GM23338 (cell line): Measurements from ENCODE around the gene CNOT1. TPM values are rescaled to one million over a fixed set of nuclear protein-coding genes. Genes with fewer than 3 reads are reported as not detected.

Source experiments
- ATAC-seq: fragments of 200-7000 bp; cut with Tn5 transposase; 3 replicates; pipeline ENCODE4 v1.9.1; 2020
- DNase-seq: peaks from one replicate; pipeline ENCODE4 v3.0.0-alpha.2; 2015; ENCODE audit warnings: low spot score
- H2AFZ ChIP-seq: fragments of 200-600 bp; sonication (generic); 2 replicates; pipeline ENCODE4 v1.8.0; 2016; ENCODE audit warnings: antibody characterized with exemption, mild to moderate bottlenecking, moderate library complexity
- H3F3A ChIP-seq: fragments of 200-600 bp; sonication (generic); replicated peaks from 2 replicates; pipeline ENCODE4 v1.8.0; 2017; ENCODE audit warnings: antibody characterized with exemption, mixed run types, low read depth
- H3K27ac ChIP-seq: fragments of 200-600 bp; sonication (generic); 2 replicates; pipeline ENCODE4 v1.6.1; 2016; ENCODE audit warnings: low read depth
- H3K27me3 ChIP-seq: fragments of 200-600 bp; sonication (generic); 2 replicates; pipeline ENCODE4 v1.8.0; 2016; ENCODE audit warnings: mild to moderate bottlenecking, mixed run types, moderate library complexity; ENCODE audit not compliant: insufficient read depth
- H3K36me3 ChIP-seq: fragments of 200-600 bp; sonication (generic); 2 replicates; pipeline ENCODE4 v1.8.0; 2016; ENCODE audit warnings: mild to moderate bottlenecking; ENCODE audit not compliant: insufficient read depth
- H3K4me1 ChIP-seq: fragments of 200-600 bp; sonication (generic); 2 replicates; pipeline ENCODE4 v1.8.0; 2016; ENCODE audit warnings: mild to moderate bottlenecking, moderate library complexity; ENCODE audit not compliant: insufficient read depth
- H3K4me2 ChIP-seq: fragments of 200-600 bp; sonication (generic); 2 replicates; pipeline ENCODE4 v1.7.1; 2017; ENCODE audit warnings: mixed run types
- H3K4me3 ChIP-seq: fragments of 200-600 bp; sonication (generic); 2 replicates; pipeline ENCODE4 v1.6.1; 2016; ENCODE audit warnings: mixed run types
- H3K79me2 ChIP-seq: fragments of 200-600 bp; sonication (generic); replicated peaks from 2 replicates; pipeline ENCODE4 v1.8.0; 2017; ENCODE audit warnings: mild to moderate bottlenecking; ENCODE audit not compliant: insufficient read depth
- H3K9me2 ChIP-seq: fragments of 200-600 bp; sonication (generic); 2 replicates; pipeline ENCODE4 v1.8.0; 2017; ENCODE audit not compliant: insufficient read depth
- H4K20me1 ChIP-seq: fragments of 200-600 bp; sonication (generic); replicated peaks from 2 replicates; pipeline ENCODE4 v1.8.0; 2017; ENCODE audit warnings: mild to moderate bottlenecking; ENCODE audit not compliant: insufficient read depth
- H3K27ac Mint-ChIP-seq: 2 replicates; pipeline ENCODE4 v1.8.0; 2020; ENCODE audit warnings: inconsistent platforms, mild to moderate bottlenecking, moderate library complexity, mixed read lengths
- H3K27me3 Mint-ChIP-seq: 3 replicates; pipeline ENCODE4 v1.8.0; 2022; ENCODE audit warnings: low read depth, mild to moderate bottlenecking, moderate library complexity, mixed read lengths, inconsistent platforms; ENCODE audit not compliant: insufficient read depth, poor library complexity
- H3K36me3 Mint-ChIP-seq: 3 replicates; pipeline ENCODE4 v1.8.0; 2021; ENCODE audit warnings: low read depth, mild to moderate bottlenecking, inconsistent platforms, moderate library complexity, mixed read lengths
- H3K4me1 Mint-ChIP-seq: 3 replicates; pipeline ENCODE4 v1.8.0; 2020; ENCODE audit warnings: mild to moderate bottlenecking, inconsistent platforms, mixed read lengths
- H3K4me3 Mint-ChIP-seq: 3 replicates; pipeline ENCODE4 v1.8.0; 2021; ENCODE audit warnings: moderate library complexity, mild to moderate bottlenecking, inconsistent platforms, mixed read lengths
- H3K9me3 Mint-ChIP-seq: 3 replicates; pipeline ENCODE4 v1.8.0; 2020; ENCODE audit warnings: moderate library complexity, mild to moderate bottlenecking, inconsistent platforms, mixed read lengths
- CREB1 ChIP-seq: fragments of 250-450 bp; sonication (Bioruptor Pico); IDR thresholded peaks from 2 replicates; pipeline ENCODE4 v1.5.0; 2020; ENCODE audit warnings: low read depth, mild to moderate bottlenecking, moderate library complexity
- ETS1 ChIP-seq: IDR thresholded peaks from 2 replicates; pipeline ENCODE4 v1.6.1; 2016; ENCODE audit warnings: antibody characterized with exemption
- EZH2 ChIP-seq: fragments of 200-600 bp; sonication (generic); IDR thresholded peaks from one replicate; pipeline ENCODE4 v1.8.0; 2017; ENCODE audit warnings: antibody characterized with exemption, mild to moderate bottlenecking, low read depth; ENCODE audit not compliant: unreplicated experiment
- EZH2phosphoT487 ChIP-seq: fragments of 200-600 bp; sonication (generic); IDR thresholded peaks from one replicate; pipeline ENCODE4 v1.8.1; 2018; ENCODE audit warnings: antibody characterized with exemption; ENCODE audit not compliant: unreplicated experiment
- NANOG ChIP-seq: IDR thresholded peaks from 2 replicates; pipeline ENCODE4 v1.6.1; 2016; ENCODE audit warnings: antibody characterized with exemption, borderline replicate concordance
- ZNF114 ChIP-seq: fragments of 250-450 bp; sonication (Bioruptor Pico); IDR thresholded peaks from 2 replicates; pipeline ENCODE4 v1.5.0; 2020; ENCODE audit warnings: mild to moderate bottlenecking, moderate library complexity
- ZNF331 ChIP-seq: fragments of 250-450 bp; sonication (Bioruptor Pico); IDR thresholded peaks from 2 replicates; pipeline ENCODE4 v1.5.0; 2020; ENCODE audit warnings: low read depth, mild to moderate bottlenecking, moderate library complexity
- polyA plus RNA-seq: library from polyadenylated mRNA; unstranded; fragments of >200 nt; fragmentation: Nextera tagmentation; extraction: Ambion mirVana; gene quantifications from 2 replicates; pipeline ENCODE4 v1.2.1, GENCODE V29; 2016
- total RNA-seq: library from RNA; depleted of rRNA; stranded (reverse); fragments of >200 nt; shearing (Covaris generic); gene quantifications from 2 replicates; pipeline ENCODE4 v1.2.3, GENCODE V29; 2014
- TF ChIP-seq, protein P1 (sequence below): fragments of 250-450 bp; sonication (Bioruptor Pico); IDR thresholded peaks from 2 replicates; pipeline ENCODE4 v1.5.0; 2020; ENCODE audit warnings: mild to moderate bottlenecking, moderate library complexity

The CNOT1 gene
- total and polyA plus RNA-seq, 2 experiments from 2014 or later = 59.2 to 298 TPM

DNA sequence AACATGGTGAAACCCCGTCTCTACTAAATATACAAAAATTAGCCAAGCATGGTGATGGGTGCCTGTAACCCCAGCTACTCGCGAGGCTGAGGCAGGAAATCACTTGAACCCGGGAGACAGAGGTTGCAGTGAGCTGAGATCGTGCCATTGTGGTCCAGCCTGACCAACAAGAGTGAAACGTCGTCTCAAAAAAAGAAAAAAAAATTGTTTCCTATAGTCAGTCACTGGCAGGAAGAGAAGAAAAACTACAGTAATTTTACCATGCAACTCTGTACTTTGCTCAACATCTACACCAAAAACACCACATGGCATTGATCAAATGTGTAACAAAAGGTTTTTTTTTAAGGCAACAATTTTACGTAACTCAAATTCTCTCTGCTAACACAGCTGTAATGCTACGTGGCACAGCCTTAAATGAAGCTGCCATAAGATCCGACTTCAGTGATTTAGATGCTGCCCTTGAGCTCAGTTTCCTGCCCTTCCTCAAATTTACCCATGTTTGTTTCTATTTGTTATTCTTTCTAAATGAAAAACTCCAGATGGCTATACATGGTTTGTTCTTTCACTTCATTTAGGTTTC, 40.2 kb downstream of the CNOT1 start:
- H3K4me1 ChIP-seq = no peaks in the 10 kb centered on the region
- peaks cover 13% of the 10 kb centered on the region for H3F3A ChIP-seq
- H2AFZ ChIP-seq = no peak overlapping the region
- H3K36me3 ChIP-seq = peaks cover 58% of the 10 kb centered on the region
- Mint-ChIP-seq H3K27me3 (peaks cover 9% of the 10 kb centered on the region), H3K36me3 (peaks cover 88% of the 10 kb centered on the region), H3K27ac (no peak overlapping the region), H3K4me1 (no peaks in the 10 kb centered on the region), H3K9me3 (peaks cover 12% of the 10 kb centered on the region; the same call in 2 of the 3 replicates), H3K4me3 (no peak overlapping the region)
- H3K27ac ChIP-seq = no peak overlapping the region
- H4K20me1 ChIP-seq = peaks cover 30% of the 10 kb centered on the region
- ATAC-seq (no peak), DNase-seq (no peak)
- no peaks in the 10 kb centered on the region for H3K27me3 ChIP-seq
- H3K79me2 ChIP-seq = peaks cover 64% of the 10 kb centered on the region
- H3K9me2 ChIP-seq = no peaks in the 10 kb centered on the region
- no peak overlapping the region for H3K4me2 ChIP-seq
- no peak for TF ChIP-seq EZH2
- no peak for TF ChIP-seq EZH2phosphoT487
- no peak for TF ChIP-seq ETS1
- no peak for TF ChIP-seq CREB1 (CRISPR knock-in tag)
- TF ChIP-seq NANOG = no peak
- no peak for TF ChIP-seq ZNF114
- no peak for TF ChIP-seq ZNF331
- no peak overlapping the region for H3K4me3 ChIP-seq

GRCh38 chr16:58588406-58588805, 41.2 kb downstream of the CNOT1 start:
- Histone ChIP-seq H3K9me2 (no peaks in the 10 kb centered on the region), H3K27me3 (no peaks in the 10 kb centered on the region), H3K27ac (no peak overlapping the region), H4K20me1 (peaks cover 25% of the 10 kb centered on the region), H3K4me2 (no peak overlapping the region), H3K4me1 (no peaks in the 10 kb centered on the region), H3K36me3 (peaks cover 62% of the 10 kb centered on the region), H3F3A (peaks cover 13% of the 10 kb centered on the region), H3K79me2 (peaks cover 56% of the 10 kb centered on the region), H3K4me3 (no peak overlapping the region), H2AFZ (no peak overlapping the region)
- TF ChIP-seq EZH2phosphoT487 (peak; percentile 31), CREB1 (CRISPR knock-in tag) (no peak)
- Mint-ChIP-seq H3K9me3 (peaks cover 12% of the 10 kb centered on the region; the same call in 2 of the 3 replicates), H3K4me1 (no peaks in the 10 kb centered on the region), H3K27me3 (peaks cover 9% of the 10 kb centered on the region), H3K27ac (no peak overlapping the region), H3K4me3 (no peak overlapping the region), H3K36me3 (peaks cover 88% of the 10 kb centered on the region)
- ATAC-seq (no peak), DNase-seq (no peak)

DNA sequence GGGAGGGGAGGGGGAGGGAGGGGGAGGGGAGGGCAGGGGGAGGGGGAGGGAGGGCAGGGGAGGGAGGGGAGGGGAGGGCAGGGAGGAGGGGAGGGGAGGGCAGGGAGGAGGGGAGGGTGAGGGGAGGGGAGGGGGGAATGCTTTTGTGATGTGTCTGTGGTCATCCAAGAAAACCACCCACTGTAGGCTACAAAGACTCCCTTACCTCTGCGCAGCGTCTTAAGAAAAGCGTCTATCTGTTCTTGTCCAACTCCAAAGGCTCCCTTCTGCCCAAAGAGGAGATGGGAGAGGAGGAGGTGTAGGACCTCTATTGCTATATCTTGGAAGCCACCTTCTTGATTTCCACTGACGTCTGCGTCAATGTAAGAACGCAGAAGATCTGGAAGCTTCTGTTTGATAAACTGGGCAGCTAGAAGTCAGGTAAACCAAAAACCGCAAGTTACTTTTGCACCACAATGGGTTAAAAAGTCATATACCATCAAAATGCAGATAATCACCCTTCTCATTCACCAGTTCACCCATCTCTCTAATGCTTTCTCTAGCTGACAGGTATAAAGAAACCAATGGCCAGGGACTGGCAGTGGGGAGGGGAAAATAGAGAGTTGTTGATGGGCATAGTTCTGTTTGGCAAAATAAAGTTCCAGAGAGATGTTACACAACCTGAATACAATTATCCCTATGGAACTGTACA, 43.1 kb downstream of the CNOT1 start:
- peaks cover 39% of the 10 kb centered on the region for H3K79me2 ChIP-seq
- no peaks in the 10 kb centered on the region for H3K27me3 ChIP-seq
- peak overlapping the region; percentile 58; the same call in 1 of the 2 replicates for H3K27ac ChIP-seq
- peaks cover 91% of the 10 kb centered on the region for H3K36me3 Mint-ChIP-seq
- peaks cover 13% of the 10 kb centered on the region for H3F3A ChIP-seq
- H3K4me1 Mint-ChIP-seq = no peaks in the 10 kb centered on the region
- H3K4me3 Mint-ChIP-seq = no peak overlapping the region
- peaks cover 12% of the 10 kb centered on the region; the same call in 2 of the 3 replicates for H3K9me3 Mint-ChIP-seq
- H2AFZ ChIP-seq = no peak overlapping the region
- H3K27me3 Mint-ChIP-seq = peaks cover 8% of the 10 kb centered on the region
- no peaks in the 10 kb centered on the region for H3K4me1 ChIP-seq
- no peak overlapping the region for H3K4me3 ChIP-seq
- no peaks in the 10 kb centered on the region for H3K9me2 ChIP-seq
- DNase-seq (no peak), ATAC-seq (no peak)
- no peak overlapping the region for H3K4me2 ChIP-seq
- peaks cover 23% of the 10 kb centered on the region for H4K20me1 ChIP-seq
- H3K36me3 ChIP-seq = peaks cover 69% of the 10 kb centered on the region
- no peak overlapping the region for H3K27ac Mint-ChIP-seq
- TF ChIP-seq, protein P1, sequence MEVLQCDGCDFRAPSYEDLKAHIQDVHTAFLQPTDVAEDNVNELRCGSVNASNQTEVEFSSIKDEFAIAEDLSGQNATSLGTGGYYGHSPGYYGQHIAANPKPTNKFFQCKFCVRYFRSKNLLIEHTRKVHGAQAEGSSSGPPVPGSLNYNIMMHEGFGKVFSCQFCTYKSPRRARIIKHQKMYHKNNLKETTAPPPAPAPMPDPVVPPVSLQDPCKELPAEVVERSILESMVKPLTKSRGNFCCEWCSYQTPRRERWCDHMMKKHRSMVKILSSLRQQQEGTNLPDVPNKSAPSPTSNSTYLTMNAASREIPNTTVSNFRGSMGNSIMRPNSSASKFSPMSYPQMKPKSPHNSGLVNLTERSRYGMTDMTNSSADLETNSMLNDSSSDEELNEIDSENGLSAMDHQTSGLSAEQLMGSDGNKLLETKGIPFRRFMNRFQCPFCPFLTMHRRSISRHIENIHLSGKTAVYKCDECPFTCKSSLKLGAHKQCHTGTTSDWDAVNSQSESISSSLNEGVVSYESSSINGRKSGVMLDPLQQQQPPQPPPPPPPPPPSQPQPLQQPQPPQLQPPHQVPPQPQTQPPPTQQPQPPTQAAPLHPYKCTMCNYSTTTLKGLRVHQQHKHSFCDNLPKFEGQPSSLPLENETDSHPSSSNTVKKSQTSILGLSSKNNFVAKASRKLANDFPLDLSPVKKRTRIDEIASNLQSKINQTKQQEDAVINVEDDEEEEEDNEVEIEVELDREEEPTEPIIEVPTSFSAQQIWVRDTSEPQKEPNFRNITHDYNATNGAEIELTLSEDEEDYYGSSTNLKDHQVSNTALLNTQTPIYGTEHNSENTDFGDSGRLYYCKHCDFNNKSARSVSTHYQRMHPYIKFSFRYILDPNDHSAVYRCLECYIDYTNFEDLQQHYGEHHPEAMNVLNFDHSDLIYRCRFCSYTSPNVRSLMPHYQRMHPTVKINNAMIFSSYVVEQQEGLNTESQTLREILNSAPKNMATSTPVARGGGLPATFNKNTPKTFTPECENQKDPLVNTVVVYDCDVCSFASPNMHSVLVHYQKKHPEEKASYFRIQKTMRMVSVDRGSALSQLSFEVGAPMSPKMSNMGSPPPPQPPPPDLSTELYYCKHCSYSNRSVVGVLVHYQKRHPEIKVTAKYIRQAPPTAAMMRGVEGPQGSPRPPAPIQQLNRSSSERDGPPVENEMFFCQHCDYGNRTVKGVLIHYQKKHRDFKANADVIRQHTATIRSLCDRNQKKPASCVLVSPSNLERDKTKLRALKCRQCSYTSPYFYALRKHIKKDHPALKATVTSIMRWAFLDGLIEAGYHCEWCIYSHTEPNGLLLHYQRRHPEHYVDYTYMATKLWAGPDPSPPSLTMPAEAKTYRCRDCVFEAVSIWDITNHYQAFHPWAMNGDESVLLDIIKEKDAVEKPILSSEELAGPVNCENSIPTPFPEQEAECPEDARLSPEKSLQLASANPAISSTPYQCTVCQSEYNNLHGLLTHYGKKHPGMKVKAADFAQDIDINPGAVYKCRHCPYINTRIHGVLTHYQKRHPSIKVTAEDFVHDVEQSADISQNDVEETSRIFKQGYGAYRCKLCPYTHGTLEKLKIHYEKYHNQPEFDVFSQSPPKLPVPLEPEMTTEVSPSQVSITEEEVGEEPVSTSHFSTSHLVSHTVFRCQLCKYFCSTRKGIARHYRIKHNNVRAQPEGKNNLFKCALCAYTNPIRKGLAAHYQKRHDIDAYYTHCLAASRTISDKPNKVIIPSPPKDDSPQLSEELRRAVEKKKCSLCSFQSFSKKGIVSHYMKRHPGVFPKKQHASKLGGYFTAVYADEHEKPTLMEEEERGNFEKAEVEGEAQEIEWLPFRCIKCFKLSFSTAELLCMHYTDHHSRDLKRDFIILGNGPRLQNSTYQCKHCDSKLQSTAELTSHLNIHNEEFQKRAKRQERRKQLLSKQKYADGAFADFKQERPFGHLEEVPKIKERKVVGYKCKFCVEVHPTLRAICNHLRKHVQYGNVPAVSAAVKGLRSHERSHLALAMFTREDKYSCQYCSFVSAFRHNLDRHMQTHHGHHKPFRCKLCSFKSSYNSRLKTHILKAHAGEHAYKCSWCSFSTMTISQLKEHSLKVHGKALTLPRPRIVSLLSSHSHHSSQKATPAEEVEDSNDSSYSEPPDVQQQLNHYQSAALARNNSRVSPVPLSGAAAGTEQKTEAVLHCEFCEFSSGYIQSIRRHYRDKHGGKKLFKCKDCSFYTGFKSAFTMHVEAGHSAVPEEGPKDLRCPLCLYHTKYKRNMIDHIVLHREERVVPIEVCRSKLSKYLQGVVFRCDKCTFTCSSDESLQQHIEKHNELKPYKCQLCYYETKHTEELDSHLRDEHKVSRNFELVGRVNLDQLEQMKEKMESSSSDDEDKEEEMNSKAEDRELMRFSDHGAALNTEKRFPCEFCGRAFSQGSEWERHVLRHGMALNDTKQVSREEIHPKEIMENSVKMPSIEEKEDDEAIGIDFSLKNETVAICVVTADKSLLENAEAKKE (CRISPR knock-in tag) = no peak
